Activated CD8-positive, alpha-beta memory T cell treated with anti-CD3 and anti-CD28 coated beads for 24 hours (primary cell): ENCODE results near the gene CYP2C19.
"Not testable (repeated sequence)": the region's sequence is repeated elsewhere in the genome, so short reads cannot be mapped to it uniquely, and the experiment has no call there.

Experiments used
- DNase-seq: peaks from one replicate; pipeline ENCODE4 v3.0.0-alpha.2; 2020

The CYP2C19 gene

GRCh38 chr10:94762393-94762792 lies at the start of gene CYP2C19:
CYP2C19 (plus strand) TSS chr10:94762681; CDS start chr10:94762706, 25 bp downstream.
- no peak for DNase-seq

DNA sequence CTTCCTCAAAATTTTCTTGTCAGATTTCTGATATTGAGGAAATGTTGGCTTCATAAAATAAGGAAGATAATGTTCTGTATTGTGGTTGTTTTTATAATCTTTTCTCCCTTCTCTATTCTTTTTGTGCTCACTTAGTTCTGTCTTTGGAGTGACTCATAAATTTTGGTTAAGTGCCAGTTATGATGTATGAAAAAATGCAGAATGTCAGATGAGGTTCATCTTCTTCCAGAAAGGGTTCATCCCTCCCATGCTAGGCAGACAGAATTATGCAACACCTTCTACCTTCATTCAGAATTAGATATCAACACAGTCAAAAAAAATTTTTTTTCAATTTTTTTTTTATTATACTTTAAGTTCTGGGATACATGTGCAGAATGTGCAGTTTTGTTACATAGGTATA lies 36.6 kb upstream of the CYP2C19 start:
- DNase-seq = no peak

DNA sequence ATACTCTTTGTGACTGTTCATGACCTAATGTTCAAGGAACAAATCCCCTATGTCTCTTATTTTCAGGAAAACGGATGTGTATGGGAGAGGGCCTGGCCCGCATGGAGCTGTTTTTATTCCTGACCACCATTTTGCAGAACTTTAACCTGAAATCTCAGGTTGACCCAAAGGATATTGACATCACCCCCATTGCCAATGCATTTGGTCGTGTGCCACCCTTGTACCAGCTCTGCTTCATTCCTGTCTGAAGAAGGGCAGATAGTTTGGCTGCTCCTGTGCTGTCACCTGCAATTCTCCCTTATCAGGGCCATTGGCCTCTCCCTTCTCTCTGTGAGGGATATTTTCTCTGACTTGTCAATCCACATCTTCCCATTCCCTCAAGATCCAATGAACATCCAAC lies 27.3 kb upstream of the CYP2C19 start:
- DNase-seq = no peak

DNA sequence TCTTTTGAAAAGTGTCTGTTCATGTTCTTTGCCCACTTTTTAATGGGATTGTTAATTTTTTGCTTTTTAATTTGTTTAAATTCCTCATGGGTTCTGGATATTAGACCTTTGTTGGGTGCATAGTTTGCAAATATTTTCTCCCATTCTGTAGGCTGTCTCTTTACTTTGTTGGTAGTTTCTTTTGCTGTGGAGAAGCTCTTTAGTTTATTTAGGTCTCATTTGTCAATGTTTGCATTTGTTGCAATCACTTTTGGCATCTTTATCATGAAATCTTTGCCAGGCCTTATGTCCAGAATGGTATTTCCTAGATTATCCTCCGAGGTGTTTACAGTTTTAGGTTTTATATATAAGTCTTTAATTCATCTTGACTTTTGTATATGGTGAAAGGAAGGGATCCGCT lies 23.9 kb upstream of the CYP2C19 start:
- no peak for DNase-seq

GRCh38 chr10:94747137-94747536 lies 15.3 kb upstream of the CYP2C19 start:
- DNase-seq = no peak

DNA sequence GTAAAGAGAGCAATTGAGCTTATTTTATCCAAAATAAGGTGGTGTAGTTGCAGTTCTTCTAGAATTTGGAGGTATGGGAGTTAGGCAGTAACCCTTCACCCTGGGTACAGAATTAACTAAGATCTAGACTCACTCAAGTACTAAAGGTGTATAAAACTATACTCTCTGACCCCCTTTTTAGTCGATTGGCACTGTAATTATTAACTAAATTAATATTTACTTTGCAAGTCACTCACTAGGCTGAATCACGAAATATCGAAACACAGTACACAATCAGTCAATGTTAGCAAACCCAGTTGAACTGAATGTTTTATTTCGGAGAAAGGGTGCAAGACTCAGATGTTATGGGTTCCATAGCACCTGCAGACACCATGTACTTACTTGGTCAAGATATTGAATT lies 14.6 kb upstream of the CYP2C19 start:
- no peak for DNase-seq

GRCh38 chr10:94757916-94758315 lies 4.6 kb upstream of the CYP2C19 start:
- DNase-seq = no peak

DNA sequence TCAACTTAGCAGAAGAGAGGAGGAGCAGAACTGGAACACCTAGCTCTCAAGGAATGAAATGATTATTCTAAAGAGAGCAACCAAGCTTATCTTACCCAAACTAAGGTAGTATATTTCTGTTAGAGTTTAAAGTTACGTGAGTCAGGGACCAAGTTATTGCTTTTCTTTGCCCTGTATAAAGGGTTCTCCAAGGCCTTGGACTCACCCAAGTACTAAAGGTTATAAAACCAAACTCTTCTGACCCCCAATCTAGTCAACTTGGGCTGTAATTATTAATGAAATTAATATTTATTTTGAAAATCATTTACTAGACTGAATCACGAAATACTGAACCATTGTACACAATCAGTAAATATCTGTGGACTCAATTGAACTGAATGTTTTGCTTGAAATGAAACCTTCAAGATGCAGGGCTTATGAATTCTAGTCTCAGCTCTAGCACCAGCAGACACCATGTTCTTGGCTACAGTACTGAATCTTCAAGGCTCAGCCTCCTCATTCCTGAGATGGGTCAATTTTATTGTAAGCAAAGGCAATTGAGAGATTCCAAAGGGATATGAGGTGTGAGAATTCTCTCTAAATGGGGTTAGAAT lies 1.8 kb upstream of the CYP2C19 start:
- DNase-seq = no peak

DNA sequence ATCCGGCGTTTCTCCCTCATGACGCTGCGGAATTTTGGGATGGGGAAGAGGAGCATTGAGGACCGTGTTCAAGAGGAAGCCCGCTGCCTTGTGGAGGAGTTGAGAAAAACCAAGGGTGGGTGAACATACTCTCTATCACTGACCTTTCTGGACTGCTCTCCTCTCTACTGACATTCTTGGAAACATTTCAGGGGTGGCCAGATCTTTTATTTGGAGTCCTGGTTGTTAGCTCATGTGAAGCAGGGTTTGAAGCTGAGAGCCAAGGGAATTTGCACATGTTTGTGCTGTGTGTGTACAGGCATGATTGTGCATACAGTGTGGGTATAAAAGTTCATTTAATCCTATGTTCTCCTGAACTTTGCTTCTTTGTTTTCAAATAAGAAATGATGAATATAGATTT lies 12.9 kb downstream of the CYP2C19 start:
- not testable (repeated sequence) for DNase-seq

DNA sequence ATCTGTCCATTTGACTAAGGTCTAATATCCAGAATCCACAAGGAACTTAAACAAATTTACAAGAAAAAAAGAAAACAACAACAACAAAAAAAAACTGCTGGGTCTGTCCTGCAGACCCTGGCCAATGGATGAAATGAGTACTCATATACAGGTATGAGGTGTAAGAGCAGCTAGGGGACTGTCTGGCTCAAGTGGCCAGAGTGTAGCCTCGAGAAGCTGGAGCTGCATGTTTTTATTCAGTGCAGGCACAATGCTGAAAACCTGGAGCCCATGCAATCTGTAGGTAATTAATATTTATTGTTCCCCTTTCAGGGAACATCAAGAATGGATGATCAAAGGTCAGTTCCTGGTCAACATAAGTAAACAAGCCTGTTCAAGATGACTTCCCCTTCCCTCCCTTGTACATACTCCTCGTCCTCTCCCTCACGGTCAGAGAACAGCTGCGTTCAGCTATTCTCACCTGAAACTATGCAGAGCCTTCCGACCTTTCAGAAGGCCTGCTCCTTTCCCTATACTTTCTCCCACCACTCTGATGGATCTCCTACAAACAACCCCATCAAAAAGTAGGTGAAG lies 15.5 kb downstream of the CYP2C19 start:
- DNase-seq = no peak

DNA sequence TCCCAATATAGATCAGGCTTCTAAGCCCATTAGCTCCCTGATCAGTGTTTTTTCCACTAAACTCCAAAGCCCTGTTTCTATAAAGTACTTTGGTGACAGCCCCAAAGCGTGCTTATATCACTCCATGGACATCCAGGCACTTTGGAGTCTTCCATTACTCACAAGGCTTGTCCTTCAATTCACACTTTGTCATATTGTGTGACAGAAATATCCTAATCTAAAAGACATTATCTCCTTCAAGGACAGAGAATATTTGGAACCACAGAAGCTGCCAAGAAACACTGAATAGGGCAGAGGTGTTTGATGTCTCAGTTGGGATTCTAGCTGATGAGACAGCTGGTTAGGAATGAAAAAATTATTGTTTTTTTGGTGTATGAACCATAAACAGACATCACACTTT lies 18.4 kb downstream of the CYP2C19 start:
- DNase-seq = no peak

DNA sequence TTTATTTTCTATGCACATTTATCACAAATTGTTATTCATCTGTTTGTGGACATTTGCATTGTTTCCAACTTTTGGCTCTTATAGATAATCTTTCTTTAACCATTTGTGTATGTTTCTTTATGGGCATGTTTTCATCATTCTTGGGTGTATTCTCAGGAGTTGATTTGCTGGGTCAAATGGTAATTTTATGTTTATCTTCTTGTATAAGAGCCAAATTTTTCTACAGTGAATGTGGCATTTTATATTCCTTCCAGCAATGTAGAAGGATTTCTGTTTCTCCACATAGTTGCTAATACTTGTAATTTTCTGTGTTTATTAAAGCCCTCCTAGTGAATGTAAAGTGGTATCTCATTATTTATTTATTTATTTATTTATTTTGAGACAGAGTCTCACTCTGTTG lies 21.8 kb downstream of the CYP2C19 start:
- DNase-seq = no peak

DNA sequence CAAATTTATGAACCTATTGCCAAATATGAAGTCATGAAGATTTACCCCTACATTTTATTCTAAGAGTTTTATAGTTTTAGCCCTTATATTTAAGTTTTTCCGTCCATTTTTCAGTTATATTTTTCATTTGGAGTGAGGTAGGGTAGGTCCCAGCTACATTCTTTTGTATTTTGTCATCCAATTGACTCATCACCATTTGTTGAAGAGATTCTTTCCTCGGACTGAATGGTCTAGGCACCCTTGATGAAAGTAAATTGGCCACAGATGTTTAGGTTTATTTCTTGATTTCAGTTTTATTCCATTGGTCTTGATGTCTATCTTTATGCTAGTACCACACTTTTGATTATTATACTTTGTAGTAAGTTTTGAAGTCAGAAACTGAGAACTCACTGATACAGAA lies 22.7 kb downstream of the CYP2C19 start:
- no peak for DNase-seq

- DNase-seq = not testable (repeated sequence)
Measured at GRCh38 chr10:94800551-94800950, 38.1 kb downstream of the CYP2C19 start.

DNA sequence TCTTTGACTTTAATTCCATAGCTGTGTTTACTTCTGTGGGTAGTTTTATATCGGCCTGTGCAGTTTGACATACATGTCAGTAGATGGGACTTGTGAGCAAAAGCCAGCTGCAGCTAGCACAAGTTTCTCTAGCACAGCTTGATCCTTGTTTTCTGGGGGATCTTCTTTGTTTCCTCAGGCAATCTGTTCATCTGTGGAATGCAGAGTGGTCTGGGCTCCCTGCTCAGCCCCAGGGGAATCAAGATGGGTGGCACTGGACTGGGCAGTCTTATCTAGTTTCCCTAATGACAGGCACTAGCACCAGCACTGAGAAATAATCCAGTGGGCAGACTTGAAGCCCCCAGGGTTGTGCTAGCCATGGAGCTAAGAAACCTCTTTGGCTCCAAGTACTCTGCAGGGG lies 40.8 kb downstream of the CYP2C19 start:
- DNase-seq = no peak

GRCh38 chr10:94830025-94830424 lies 67.5 kb downstream of the CYP2C19 start:
- DNase-seq = not testable (repeated sequence)

DNA sequence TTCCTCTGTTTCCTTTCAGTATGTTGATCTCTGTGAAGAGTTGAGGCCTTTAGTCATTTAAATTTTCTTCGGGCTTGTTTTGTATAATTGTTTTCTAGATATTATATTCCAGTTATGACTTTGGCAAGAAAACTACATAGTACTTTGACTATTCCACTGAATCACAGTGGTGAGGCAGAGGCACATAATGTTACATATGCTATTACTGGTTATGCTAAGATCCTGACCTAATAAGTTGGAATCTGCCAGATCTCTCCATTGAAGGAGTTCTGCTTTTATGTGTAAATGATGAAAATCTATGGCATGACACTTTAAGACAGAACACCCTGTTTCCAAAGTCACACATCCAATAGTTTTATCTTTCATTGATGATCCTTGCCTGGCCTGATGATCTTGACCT lies 83.7 kb downstream of the CYP2C19 start:
- no peak for DNase-seq

- no peak for DNase-seq
Measured at GRCh38 chr10:94850766-94851165, 88.3 kb downstream of the CYP2C19 start.

DNA sequence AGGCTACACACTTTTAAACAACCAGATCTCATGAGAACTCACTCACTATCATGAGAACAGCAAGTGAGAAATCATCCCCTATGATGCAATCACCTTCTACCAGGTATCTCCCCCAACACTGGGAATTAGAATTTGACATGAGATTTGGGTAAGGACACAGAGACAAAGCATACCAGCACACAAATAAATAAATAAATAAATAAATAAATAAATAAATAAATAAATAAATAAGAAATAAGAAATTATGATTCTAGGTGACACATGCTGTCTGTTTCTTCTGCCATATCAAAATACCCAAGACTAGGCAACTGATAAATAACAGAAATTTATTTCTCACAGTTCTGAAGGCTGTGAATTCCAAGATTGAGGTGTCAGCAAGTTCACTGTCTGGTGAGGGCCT lies 88.8 kb downstream of the CYP2C19 start:
- DNase-seq = no peak

DNA sequence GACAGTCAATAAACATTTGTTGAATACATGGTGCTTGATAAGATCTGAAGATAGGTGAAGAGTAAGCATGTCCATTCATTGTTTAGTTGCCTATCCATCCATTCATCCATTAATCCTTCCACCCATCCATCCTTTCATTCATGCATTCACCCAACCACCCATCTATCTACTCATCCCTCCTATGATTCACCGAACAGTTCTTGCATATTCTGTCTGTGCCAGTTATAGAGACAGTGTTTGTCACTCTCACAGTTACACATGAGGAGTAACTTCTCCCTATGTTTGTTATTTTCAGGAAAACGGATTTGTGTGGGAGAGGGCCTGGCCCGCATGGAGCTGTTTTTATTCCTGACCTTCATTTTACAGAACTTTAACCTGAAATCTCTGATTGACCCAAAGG lies 90.0 kb downstream of the CYP2C19 start:
- no peak for DNase-seq

DNA sequence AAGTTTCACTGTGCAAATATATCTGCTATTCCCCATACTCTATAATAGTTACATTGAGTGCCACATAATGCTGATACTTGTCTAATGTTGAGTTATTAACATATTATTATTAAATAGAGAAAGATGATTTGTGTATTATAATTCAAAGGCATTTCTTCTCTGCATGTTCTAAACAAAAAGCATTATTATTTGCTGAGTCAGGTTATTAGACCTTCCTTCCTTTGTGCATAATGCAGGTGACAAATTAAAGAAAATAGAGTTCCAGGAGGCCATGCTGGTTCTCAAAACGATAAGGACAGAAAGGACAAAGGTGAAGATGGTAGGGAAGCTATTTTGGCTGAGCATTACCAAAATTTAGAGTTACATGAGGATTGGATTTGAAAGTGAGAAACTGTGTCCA lies 90.6 kb downstream of the CYP2C19 start:
- DNase-seq = no peak

DNA sequence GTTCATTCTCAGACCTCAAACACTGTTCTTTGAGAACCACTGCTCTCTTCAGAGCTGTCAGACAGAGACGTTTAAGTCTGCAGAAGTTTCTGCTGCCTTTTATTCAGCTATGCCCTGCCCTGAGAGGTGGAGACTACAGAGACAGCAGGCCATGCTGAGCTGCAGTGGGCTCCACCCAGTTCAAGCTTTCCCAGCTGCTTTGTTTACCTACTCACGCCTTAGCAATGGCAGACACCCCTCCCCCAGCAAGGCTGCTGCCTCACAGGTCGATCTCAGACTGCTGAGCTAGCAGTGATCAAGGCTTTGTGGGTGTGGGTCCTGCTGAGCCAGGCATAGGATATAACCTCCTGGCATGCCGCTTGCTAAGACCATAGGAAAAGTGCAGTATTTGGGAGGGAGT lies 95.5 kb downstream of the CYP2C19 start:
- no peak for DNase-seq

GRCh38 chr10:94859086-94859485 lies 96.6 kb downstream of the CYP2C19 start:
- no peak for DNase-seq

DNA sequence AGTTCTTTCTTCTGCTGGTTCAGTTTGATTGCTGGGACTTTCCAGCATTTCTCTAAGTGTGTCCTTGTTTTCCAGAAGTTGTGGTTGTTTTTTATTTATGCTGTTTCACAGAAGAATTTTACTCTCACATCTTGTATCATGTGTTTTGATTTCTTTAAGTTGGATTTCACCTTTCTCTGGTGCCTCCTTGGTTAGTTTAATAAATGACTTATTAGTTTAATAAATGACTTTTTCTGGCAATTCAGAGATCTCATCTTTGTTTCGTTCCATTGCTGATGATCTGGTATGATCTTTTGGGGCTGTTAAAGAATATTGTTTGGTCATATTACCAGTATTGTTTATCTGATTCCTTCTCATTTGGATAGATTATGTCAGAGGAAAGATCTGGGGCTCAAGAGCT lies 116.2 kb downstream of the CYP2C19 start:
- DNase-seq = no peak

DNA sequence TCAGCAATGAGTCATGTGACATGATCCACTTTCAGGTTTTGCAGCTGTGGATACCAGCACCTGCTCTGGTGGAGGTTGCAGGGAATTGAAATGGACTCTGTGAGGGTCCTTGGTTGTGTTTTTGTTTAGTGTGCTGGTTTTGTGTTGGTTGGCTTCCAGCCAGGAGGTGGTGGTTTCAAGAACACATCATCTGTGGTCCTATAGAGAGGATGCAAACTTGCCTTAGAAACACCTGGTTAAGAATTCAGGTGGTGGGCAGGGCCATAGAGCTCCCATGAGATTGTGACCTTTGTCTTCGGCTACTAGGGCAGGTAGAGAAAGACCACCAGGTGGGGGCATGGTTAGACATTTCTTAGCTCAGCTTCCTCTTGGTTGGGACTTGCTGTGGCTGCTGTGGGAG lies 116.7 kb downstream of the CYP2C19 start:
- DNase-seq = no peak
